ENCODE data around the gene DOCK2.

The DOCK2 gene

DNA sequence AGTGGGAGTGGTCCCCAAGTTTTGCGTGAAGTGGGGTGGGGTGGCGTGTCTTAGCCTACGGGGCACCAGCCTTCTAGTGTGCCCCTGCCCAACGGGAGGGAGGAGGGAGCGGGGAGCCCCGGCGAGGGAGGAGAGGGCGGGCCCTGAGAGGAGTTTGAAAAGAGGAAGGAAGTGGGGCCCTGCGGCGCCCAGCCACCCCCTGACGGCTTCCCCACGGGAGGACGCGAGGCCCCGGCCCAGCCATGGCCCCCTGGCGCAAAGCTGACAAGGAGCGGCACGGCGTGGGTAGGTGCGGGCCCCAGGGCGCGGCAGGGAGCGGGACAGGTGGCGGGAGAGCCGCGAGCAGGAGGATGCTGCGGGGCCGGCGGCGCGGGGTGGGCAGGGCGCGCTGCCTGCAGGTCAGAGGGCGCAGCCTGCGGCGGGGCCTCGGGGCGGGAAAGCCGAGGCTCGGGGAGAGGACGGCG, at the start of gene DOCK2:
TSS of gene DOCK2 (plus strand) at position 191 of the 464 bp plus-strand sequence. CDS start at position 243, 52 bp downstream.
- DNase-seq (ENCODE audit: extremely low read depth, low read depth), result no peak
- H3K4me3 ChIP-seq (replicated peaks; ENCODE audit: low read depth, low read length), result 0 out of 2 replicates have a peak within 1 kb of the TSS, but pooled peaks have one; percentile 11
- TF ChIP-seq, protein P1, sequence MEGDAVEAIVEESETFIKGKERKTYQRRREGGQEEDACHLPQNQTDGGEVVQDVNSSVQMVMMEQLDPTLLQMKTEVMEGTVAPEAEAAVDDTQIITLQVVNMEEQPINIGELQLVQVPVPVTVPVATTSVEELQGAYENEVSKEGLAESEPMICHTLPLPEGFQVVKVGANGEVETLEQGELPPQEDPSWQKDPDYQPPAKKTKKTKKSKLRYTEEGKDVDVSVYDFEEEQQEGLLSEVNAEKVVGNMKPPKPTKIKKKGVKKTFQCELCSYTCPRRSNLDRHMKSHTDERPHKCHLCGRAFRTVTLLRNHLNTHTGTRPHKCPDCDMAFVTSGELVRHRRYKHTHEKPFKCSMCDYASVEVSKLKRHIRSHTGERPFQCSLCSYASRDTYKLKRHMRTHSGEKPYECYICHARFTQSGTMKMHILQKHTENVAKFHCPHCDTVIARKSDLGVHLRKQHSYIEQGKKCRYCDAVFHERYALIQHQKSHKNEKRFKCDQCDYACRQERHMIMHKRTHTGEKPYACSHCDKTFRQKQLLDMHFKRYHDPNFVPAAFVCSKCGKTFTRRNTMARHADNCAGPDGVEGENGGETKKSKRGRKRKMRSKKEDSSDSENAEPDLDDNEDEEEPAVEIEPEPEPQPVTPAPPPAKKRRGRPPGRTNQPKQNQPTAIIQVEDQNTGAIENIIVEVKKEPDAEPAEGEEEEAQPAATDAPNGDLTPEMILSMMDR (IDR thresholded peaks at IDR 0.05; ENCODE audit: low read depth, low read length, missing control alignments), result no peak

DNA sequence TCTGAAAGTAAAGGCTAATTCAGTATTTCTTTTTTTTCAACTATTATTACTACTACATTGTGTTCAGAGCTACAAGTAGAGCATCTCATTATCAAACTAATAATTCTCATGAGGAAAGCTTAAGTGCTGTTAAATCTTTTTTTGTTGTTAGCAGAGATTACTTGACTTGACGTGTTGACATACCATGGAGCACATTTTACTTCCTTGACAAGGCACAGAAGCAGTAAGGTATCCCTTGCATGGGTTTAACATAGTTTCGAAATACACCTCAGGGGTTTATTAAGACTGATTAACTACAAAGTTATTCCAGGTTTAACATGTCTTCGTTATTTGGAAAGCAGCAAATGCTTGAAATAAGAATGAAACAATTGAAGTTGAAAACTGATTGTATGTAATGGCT, 46.5 kb upstream of the DOCK2 start:
- TF ChIP-seq, protein P1 (IDR thresholded peaks at IDR 0.05; ENCODE audit: low read depth, low read length, missing control alignments), result no peak
- H3K4me3 ChIP-seq (replicated peaks; ENCODE audit: low read depth, low read length), result no peak overlapping the region
- DNase-seq (ENCODE audit: extremely low read depth, low read depth), result no peak

DNA sequence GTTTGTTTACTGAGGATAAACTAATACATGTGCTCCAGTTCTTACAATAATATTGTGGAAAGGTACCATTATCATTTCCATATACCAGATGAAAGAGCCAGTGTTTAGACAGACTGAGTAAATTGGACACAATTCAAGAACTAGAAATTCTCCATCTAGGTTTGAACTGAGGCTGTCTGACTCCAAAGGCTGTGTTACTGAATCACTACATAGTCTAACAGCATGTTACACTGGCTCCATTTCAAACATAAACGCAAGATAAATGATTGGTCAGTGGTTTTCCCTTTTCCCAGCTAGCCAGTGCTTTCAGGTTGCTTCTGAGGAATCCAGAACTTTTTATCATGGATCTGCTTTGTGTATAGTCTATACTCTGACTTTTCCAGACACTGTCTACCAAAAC, 45.4 kb upstream of the DOCK2 start:
- no peak overlapping the region for H3K4me3 ChIP-seq (replicated peaks; ENCODE audit: low read depth, low read length)
- no peak for DNase-seq (ENCODE audit: extremely low read depth, low read depth)
- TF ChIP-seq, protein P1 (IDR thresholded peaks at IDR 0.05; ENCODE audit: low read depth, low read length, missing control alignments), result no peak

DNA sequence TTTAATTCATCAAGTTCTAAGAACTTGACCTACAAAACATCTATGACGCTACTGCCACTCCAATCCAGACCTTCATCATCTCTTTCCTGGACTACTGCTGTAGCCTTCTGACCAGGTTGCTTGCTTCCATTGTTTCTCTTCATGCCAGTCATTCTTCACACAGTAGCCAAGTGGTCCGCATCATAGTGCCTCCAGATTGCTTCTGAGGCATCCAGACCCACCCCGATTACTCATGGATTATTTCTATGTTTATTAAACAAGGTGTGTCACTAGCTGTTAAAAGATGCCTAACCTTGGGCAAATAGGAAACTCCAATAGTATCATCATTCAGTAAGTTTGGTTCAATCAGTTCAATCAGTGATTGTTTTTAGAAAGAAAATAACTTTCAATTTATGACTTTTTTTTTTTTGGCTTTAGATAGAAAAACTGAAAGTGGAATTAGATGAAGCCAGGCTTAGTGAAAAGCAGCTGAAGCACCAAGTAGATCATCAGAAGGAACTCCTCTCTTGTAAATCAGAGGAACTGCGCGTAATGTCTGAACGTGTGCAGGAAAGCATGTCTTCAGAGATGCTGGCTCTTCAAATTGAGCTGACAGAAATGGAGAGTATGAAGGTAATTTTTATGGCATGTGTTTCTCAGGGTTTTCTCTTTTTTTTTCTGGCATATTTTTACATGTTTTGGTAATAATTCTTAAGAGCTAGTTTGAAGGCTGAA, 44.0 kb upstream of the DOCK2 start:
- TF ChIP-seq, protein P1 (IDR thresholded peaks at IDR 0.05; ENCODE audit: low read depth, low read length, missing control alignments), result no peak
- DNase-seq (ENCODE audit: extremely low read depth, low read depth), result no peak
- no peak overlapping the region for H3K4me3 ChIP-seq (replicated peaks; ENCODE audit: low read depth, low read length)

DNA sequence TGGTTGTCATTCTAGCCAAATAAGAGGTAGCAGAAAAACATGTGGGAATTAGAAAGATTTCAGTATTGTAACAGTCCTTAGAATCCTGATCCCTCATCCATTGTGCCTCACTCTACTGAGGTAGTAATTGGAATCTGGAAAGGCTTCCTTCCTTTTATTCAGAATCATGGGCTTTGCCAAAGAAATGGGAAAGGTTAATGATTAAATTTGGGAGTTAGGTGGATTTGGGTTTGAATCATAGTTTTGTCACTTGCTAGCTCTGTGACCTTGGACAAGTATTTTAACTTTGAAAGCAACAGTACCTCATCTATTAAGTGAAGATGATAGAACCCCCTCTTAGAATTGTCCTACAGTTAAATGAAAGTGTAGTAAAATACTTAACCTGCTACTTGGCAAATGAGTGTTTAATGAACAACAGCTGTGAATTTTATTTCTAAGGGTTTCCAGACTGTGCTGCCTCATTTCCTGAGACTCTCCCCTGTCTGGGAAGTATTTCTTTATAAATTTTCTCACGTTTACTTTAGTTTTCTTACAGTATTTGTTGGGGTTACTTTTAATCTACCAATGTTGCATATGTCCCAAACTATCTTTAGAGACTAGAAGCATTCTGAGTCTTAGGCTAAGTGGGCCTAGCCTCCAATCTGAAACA, 41.8 kb upstream of the DOCK2 start:
- TF ChIP-seq, protein P1 (IDR thresholded peaks at IDR 0.05; ENCODE audit: low read depth, low read length, missing control alignments), result no peak
- DNase-seq (ENCODE audit: extremely low read depth, low read depth), result no peak
- H3K4me3 ChIP-seq (replicated peaks; ENCODE audit: low read depth, low read length), result no peak overlapping the region

DNA sequence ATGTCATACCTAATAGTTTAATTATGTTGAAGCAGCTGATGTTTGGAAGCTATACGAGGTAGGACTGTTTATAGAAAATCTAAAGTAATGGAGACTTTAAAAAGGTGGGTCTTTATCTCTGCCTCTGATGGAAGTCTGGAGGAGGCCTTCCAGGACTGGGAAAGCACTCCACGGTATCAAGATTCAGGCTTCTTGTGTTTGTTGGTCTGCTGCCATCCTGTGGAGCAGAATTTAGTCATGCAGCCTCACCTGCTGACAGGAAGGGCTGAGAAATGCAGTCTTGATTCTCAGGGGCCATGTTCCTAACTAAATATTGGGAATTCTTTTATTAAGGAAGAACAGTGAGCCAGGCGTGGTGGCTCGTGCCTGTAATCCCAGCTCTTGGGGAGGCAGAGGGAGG, 37.6 kb upstream of the DOCK2 start:
- DNase-seq (ENCODE audit: extremely low read depth, low read depth), result no peak
- TF ChIP-seq, protein P1 (IDR thresholded peaks at IDR 0.05; ENCODE audit: low read depth, low read length, missing control alignments), result no peak
- no peak overlapping the region for H3K4me3 ChIP-seq (replicated peaks; ENCODE audit: low read depth, low read length)

Measured in HFF-Myc (cell line).